ENCODE results near the gene PCBD1.
A peak's percentile ranks its signal among the peaks of the same experiment; 100 is the strongest.

Gene PCBD1

GRCh38 chr10:70902661-70903261 lies 14.4 kb upstream of the PCBD1 start:
- DNase-seq (ENCODE audit: low read depth in 2 of 2): no peak

GRCh38 chr10:70901276-70901878 lies 13.0 kb upstream of the PCBD1 start:
- no peak for DNase-seq (ENCODE audit: low read depth in 2 of 2)

GRCh38 chr10:70899096-70899495 lies 10.7 kb upstream of the PCBD1 start:
- no peak for DNase-seq (ENCODE audit: low read depth in 2 of 2)

GRCh38 chr10:70898687-70899086 lies 10.3 kb upstream of the PCBD1 start:
- DNase-seq (ENCODE audit: low read depth in 2 of 2): no peak

GRCh38 chr10:70896551-70896950 lies 8.2 kb upstream of the PCBD1 start:
- no peak for DNase-seq (ENCODE audit: low read depth in 2 of 2)

GRCh38 chr10:70894416-70894815 lies 6.1 kb upstream of the PCBD1 start:
- no peak for DNase-seq (ENCODE audit: low read depth in 2 of 2)

- no peak for DNase-seq (ENCODE audit: low read depth in 2 of 2)
Observed at GRCh38 chr10:70893227-70894006, 5.1 kb upstream of the PCBD1 start.

- DNase-seq (ENCODE audit: low read depth in 2 of 2): no peak
Observed at GRCh38 chr10:70892631-70893030, 4.3 kb upstream of the PCBD1 start.

- DNase-seq (ENCODE audit: low read depth in 2 of 2): no peak
Observed at GRCh38 chr10:70891627-70892026, 3.3 kb upstream of the PCBD1 start.

- DNase-seq (ENCODE audit: low read depth in 2 of 2): no peak
Observed at GRCh38 chr10:70890917-70891431, 2.6 kb upstream of the PCBD1 start.

- DNase-seq (ENCODE audit: low read depth in 2 of 2): no peak
Observed at GRCh38 chr10:70889291-70889690, 926 bp upstream of the PCBD1 start.

GRCh38 chr10:70886921-70887665 lies 1.3 kb downstream of the PCBD1 start:
- DNase-seq (ENCODE audit: low read depth in 2 of 2): no peak

- DNase-seq (ENCODE audit: low read depth in 2 of 2): no peak
Observed at GRCh38 chr10:70885931-70886903, 2.1 kb downstream of the PCBD1 start.

- DNase-seq (ENCODE audit: low read depth in 2 of 2): no peak
Observed at GRCh38 chr10:70885481-70885880, 2.9 kb downstream of the PCBD1 start.

GRCh38 chr10:70884741-70885140 lies 3.6 kb downstream of the PCBD1 start:
- DNase-seq (ENCODE audit: low read depth in 2 of 2): no peak

- peak; percentile 63 to 74 for DNase-seq (ENCODE audit: low read depth in 2 of 2)
Observed at GRCh38 chr10:70880077-70880534, 8.3 kb downstream of the PCBD1 start.

- DNase-seq (ENCODE audit: low read depth in 2 of 2): no peak
Observed at GRCh38 chr10:70879207-70879606, 9.2 kb downstream of the PCBD1 start.

- DNase-seq (ENCODE audit: low read depth in 2 of 2): no peak
Observed at GRCh38 chr10:70874061-70874460, 14.3 kb downstream of the PCBD1 start.

GRCh38 chr10:70872291-70872690 lies 16.1 kb downstream of the PCBD1 start:
- DNase-seq (ENCODE audit: low read depth in 2 of 2): no peak

GRCh38 chr10:70866424-70866823 lies 21.9 kb downstream of the PCBD1 start:
- DNase-seq (ENCODE audit: low read depth in 2 of 2): no peak

GRCh38 chr10:70864935-70865334 lies 23.4 kb downstream of the PCBD1 start:
- no peak for DNase-seq (ENCODE audit: low read depth in 2 of 2)

Data from stimulated activated CD4-positive, alpha-beta T cell treated with anti-CD3 and anti-CD28 coated beads, Interleukin-4, amount 100 ng/mL, for 48 hours (primary cell).